Caco-2 (cell line): Measurements from ENCODE around the gene LHFPL3. TPM values are rescaled to one million over a fixed set of nuclear protein-coding genes. Genes with fewer than 3 reads are reported as not detected.

Source experiments
- BruUV-seq: library from RNA; stranded (reverse); fragments of 400-500 nt; replicated peaks from 2 replicates; lab custom pipeline; 2021; lab: Mats Ljungman, UMichigan
- CTCF ChIA-PET: fragments of 300-600 bp; sonication (Branson Sonifier 250); formaldehyde crosslinking; loops from one replicate; lab custom pipeline; 2022; ENCODE audit warnings: antibody characterized with exemption; lab: Charles Lee
- POLR2A ChIA-PET: fragments of 300-600 bp; sonication (Branson Sonifier 250); formaldehyde crosslinking; loops from one replicate; lab custom pipeline; 2022; ENCODE audit warnings: antibody characterized with exemption; lab: Charles Lee
- DNase-seq, 2 experiments: peaks; one replicate each; pipeline versions ENCODE4 v3.0.0 to v3.0.0-alpha.2; 2020 to 2022
- H3K27me3 ChIP-seq: replicated peaks from 2 replicates; pipeline ENCODE4 v1.6.0; 2011; ENCODE audit warnings: low read length; ENCODE audit not compliant: control insufficient read depth, insufficient read depth
- H3K36me3 ChIP-seq: 2 replicates; pipeline ENCODE4 v1.5.1; 2011; ENCODE audit warnings: low read length; ENCODE audit not compliant: control insufficient read depth, insufficient read depth
- H3K4me1 ChIP-seq: fragments of 250-450 bp; sonication (Bioruptor Pico); 2 replicates; pipeline ENCODE4 v1.5.1; 2020; ENCODE audit warnings: mild to moderate bottlenecking
- H3K4me3 ChIP-seq: 2 replicates; pipeline ENCODE4 v1.5.1; 2011; ENCODE audit warnings: low read depth, mild to moderate bottlenecking, control low read depth, low read length
- H3K9me3 ChIP-seq: fragments of 250-450 bp; sonication (Bioruptor Pico); 2 replicates; pipeline ENCODE4 v1.5.1; 2020; ENCODE audit warnings: mild to moderate bottlenecking, moderate library complexity
- H3K27ac Mint-ChIP-seq: one replicate; pipeline ENCODE4 v1.8.0; 2022; ENCODE audit warnings: mixed read lengths; ENCODE audit not compliant: unreplicated experiment
- H3K27me3 Mint-ChIP-seq: one replicate; pipeline ENCODE4 v1.8.0; 2022; ENCODE audit warnings: mixed read lengths; ENCODE audit not compliant: insufficient read depth, unreplicated experiment
- H3K36me3 Mint-ChIP-seq: one replicate; pipeline ENCODE4 v1.8.0; 2022; ENCODE audit warnings: mild to moderate bottlenecking, mixed read lengths; ENCODE audit not compliant: insufficient read depth, unreplicated experiment
- H3K4me1 Mint-ChIP-seq: one replicate; pipeline ENCODE4 v1.8.0; 2022; ENCODE audit warnings: low read depth, mixed read lengths; ENCODE audit not compliant: unreplicated experiment
- H3K4me3 Mint-ChIP-seq: one replicate; pipeline ENCODE4 v1.8.0; 2022; ENCODE audit warnings: mild to moderate bottlenecking, moderate library complexity, mixed read lengths; ENCODE audit not compliant: unreplicated experiment
- H3K9me3 Mint-ChIP-seq: one replicate; pipeline ENCODE4 v1.8.0; 2022; ENCODE audit warnings: mixed read lengths; ENCODE audit not compliant: unreplicated experiment
- intact Hi-C: fragments of 100-400 bp; cut with micrococcal nuclease; formaldehyde crosslinking; loops from one replicate; pipeline ENCODE4 v1.10.0; 2022; ENCODE audit not compliant: unreplicated experiment
- total RNA-seq: library from RNA; stranded (reverse); gene quantifications from 2 replicates; pipeline ENCODE4 v1.2.3, GENCODE V29; 2022
- TF ChIP-seq, protein P1 (sequence below), 2 experiments: fragments of 200-600 bp in 1 of 2; IDR thresholded peaks; 1 replicate in 1 of 2; 2 replicates in 1 of 2; pipeline versions ENCODE4 v1.5.1 to v1.8.0; 2011 to 2022; ENCODE audit warnings: antibody characterized with exemption in 1 of 2, control low read depth in 1 of 2, inconsistent platforms in 1 of 2, low read depth in 1 of 2, low read length in 1 of 2, mild to moderate bottlenecking in 1 of 2, moderate library complexity in 1 of 2; ENCODE audit not compliant: insufficient read depth in 1 of 2, severe bottlenecking in 1 of 2, unreplicated experiment in 1 of 2

The LHFPL3 gene
- total RNA-seq, 1 experiment from 2014 or later, result not detected

- H3K4me1 ChIP-seq, result no peaks in the 10 kb centered on the region
Observed at GRCh38 chr7:104773796-104774195, 445.4 kb downstream of the LHFPL3 start.

DNA sequence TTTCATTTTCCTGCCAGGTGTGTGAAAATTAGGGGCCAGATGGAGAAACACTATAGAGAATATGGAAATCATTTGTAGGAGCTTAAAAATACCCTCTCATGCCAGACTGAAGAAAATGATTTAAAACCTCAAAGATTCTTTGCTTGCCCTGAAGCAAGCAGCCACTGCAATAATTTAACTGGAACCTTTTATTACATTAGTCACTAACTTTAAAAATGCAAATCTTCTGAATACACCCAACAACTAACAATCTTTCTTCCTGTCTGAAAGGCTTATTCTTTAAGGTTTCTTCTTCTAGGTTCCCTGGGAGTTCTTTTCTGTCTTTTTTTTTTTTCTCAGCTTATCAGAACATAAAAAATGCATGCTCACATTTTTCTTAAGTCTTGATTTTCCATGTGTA is 447.1 kb downstream of the LHFPL3 start:
- DNase-seq, result no peak
- H3K4me1 Mint-ChIP-seq, result peaks cover 6% of the 10 kb centered on the region
- Histone ChIP-seq H3K36me3 (no peaks in the 10 kb centered on the region), H3K9me3 (no peaks in the 10 kb centered on the region), H3K27me3 (no peaks in the 10 kb centered on the region), H3K4me3 (no peak overlapping the region), H3K4me1 (no peaks in the 10 kb centered on the region)
- TF ChIP-seq, protein P1, sequence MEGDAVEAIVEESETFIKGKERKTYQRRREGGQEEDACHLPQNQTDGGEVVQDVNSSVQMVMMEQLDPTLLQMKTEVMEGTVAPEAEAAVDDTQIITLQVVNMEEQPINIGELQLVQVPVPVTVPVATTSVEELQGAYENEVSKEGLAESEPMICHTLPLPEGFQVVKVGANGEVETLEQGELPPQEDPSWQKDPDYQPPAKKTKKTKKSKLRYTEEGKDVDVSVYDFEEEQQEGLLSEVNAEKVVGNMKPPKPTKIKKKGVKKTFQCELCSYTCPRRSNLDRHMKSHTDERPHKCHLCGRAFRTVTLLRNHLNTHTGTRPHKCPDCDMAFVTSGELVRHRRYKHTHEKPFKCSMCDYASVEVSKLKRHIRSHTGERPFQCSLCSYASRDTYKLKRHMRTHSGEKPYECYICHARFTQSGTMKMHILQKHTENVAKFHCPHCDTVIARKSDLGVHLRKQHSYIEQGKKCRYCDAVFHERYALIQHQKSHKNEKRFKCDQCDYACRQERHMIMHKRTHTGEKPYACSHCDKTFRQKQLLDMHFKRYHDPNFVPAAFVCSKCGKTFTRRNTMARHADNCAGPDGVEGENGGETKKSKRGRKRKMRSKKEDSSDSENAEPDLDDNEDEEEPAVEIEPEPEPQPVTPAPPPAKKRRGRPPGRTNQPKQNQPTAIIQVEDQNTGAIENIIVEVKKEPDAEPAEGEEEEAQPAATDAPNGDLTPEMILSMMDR (IDR thresholded peaks at IDR 0.05; ENCODE audit: insufficient read depth in 1 of 2, low read depth in 1 of 2, low read length in 1 of 2, severe bottlenecking in 1 of 2, unreplicated experiment in 1 of 2), result no peak
- CTCF ChIA-PET, result no interaction called here
- H3K36me3 Mint-ChIP-seq, result no peaks in the 10 kb centered on the region
- H3K4me3 Mint-ChIP-seq, result no peak overlapping the region
- intact Hi-C loops, result no loop called here
- no TSS peak for BruUV-seq
- H3K9me3 Mint-ChIP-seq, result no peaks in the 10 kb centered on the region
- POLR2A ChIA-PET, result no interaction called here
- no peak overlapping the region for H3K27ac Mint-ChIP-seq
- peaks cover 4% of the 10 kb centered on the region for H3K27me3 Mint-ChIP-seq

More at GRCh38 chr7:104773796-104774195, 445.4 kb downstream of the LHFPL3 start:
- ChIA-PET CTCF (no interaction called here), POLR2A (no interaction called here)
- no peaks in the 10 kb centered on the region for H3K36me3 ChIP-seq
- TF ChIP-seq, protein P1 (IDR thresholded peaks at IDR 0.05; ENCODE audit: insufficient read depth in 1 of 2, low read depth in 1 of 2, low read length in 1 of 2, severe bottlenecking in 1 of 2, unreplicated experiment in 1 of 2), result no peak
- H3K4me3 ChIP-seq, result no peak overlapping the region
- intact Hi-C loops, result loop anchor here (5.0 kb wide), 1 partner anchor 74 kb away; no protein-coding TSS in a partner anchor
- Mint-ChIP-seq H3K4me3 (no peak overlapping the region), H3K27ac (no peak overlapping the region), H3K36me3 (no peaks in the 10 kb centered on the region), H3K9me3 (no peaks in the 10 kb centered on the region), H3K4me1 (peaks cover 6% of the 10 kb centered on the region), H3K27me3 (peaks cover 4% of the 10 kb centered on the region)
- DNase-seq, result no peak
- no TSS peak for BruUV-seq
- H3K9me3 ChIP-seq, result no peaks in the 10 kb centered on the region
- H3K27me3 ChIP-seq, result no peaks in the 10 kb centered on the region

GRCh38 chr7:104777301-104777800 is 448.9 kb downstream of the LHFPL3 start:
- POLR2A ChIA-PET, result no interaction called here
- BruUV-seq, result no TSS peak
- H3K9me3 ChIP-seq, result no peaks in the 10 kb centered on the region
- H3K27me3 Mint-ChIP-seq, result peaks cover 4% of the 10 kb centered on the region
- no peak for DNase-seq
- no peaks in the 10 kb centered on the region for H3K4me1 ChIP-seq
- peaks cover 6% of the 10 kb centered on the region for H3K4me1 Mint-ChIP-seq
- no peaks in the 10 kb centered on the region for H3K36me3 Mint-ChIP-seq
- no peaks in the 10 kb centered on the region for H3K9me3 Mint-ChIP-seq
- H3K4me3 Mint-ChIP-seq, result no peak overlapping the region
- CTCF ChIA-PET, result no interaction called here
- no peak overlapping the region for H3K27ac Mint-ChIP-seq
- H3K27me3 ChIP-seq, result no peaks in the 10 kb centered on the region
- H3K4me3 ChIP-seq, result no peak overlapping the region
- intact Hi-C loops, result no loop called here
- TF ChIP-seq, protein P1 (IDR thresholded peaks at IDR 0.05; ENCODE audit: insufficient read depth in 1 of 2, low read depth in 1 of 2, low read length in 1 of 2, severe bottlenecking in 1 of 2, unreplicated experiment in 1 of 2), result no peak
- no peaks in the 10 kb centered on the region for H3K36me3 ChIP-seq
